ENCODE data around the gene CCZ1. TPM values are rescaled to one million over a fixed set of nuclear protein-coding genes. Genes with fewer than 3 reads are reported as not detected.
"Not testable (repeated sequence)": the region's sequence is repeated elsewhere in the genome, so short reads cannot be mapped to it uniquely, and the experiment has no call there.

CCZ1 gene
- total RNA-seq, 2 donors from 2014 or later = 121 to 138 TPM

- not testable (repeated sequence) for H3K9ac ChIP-seq (ENCODE audit: extremely low read depth, low read length, poor library complexity, severe bottlenecking); H3K27me3 Mint-ChIP-seq (ENCODE audit: insufficient read depth); H3K4me3 ChIP-seq (ENCODE audit: low read length); H3K9me3 Mint-ChIP-seq; H3K9me3 ChIP-seq (ENCODE audit: control insufficient read depth, low read length); H3K36me3 Mint-ChIP-seq (ENCODE audit: low read depth); H3K27ac Mint-ChIP-seq; DNase-seq; H3K4me1 ChIP-seq (ENCODE audit: control insufficient read depth, insufficient read depth, low read length); H3K27ac ChIP-seq (ENCODE audit: low read depth, low read length); H3K4me1 Mint-ChIP-seq; H3K27me3 ChIP-seq (ENCODE audit: control insufficient read depth, insufficient read depth, low read length, poor library complexity, severe bottlenecking); H3K4me3 Mint-ChIP-seq; H3K36me3 ChIP-seq (ENCODE audit: control insufficient read depth, insufficient read depth, low read length)
- 98 to 100% methylated on average over 2 to 3 of the region's 5 CpGs for WGBS, 2 experiments (ENCODE audit: insufficient coverage in 1 of 2, insufficient read length in 1 of 2)
These were observed 14.1 kb upstream of the CCZ1 start for GRCh38 chr7:5884431-5884830.

- DNase-seq; H3K27ac Mint-ChIP-seq; H3K9me3 ChIP-seq (ENCODE audit: control insufficient read depth, low read length); H3K4me1 ChIP-seq (ENCODE audit: control insufficient read depth, insufficient read depth, low read length); H3K27ac ChIP-seq (ENCODE audit: low read depth, low read length); H3K9ac ChIP-seq (ENCODE audit: extremely low read depth, low read length, poor library complexity, severe bottlenecking); H3K36me3 Mint-ChIP-seq (ENCODE audit: low read depth); H3K27me3 Mint-ChIP-seq (ENCODE audit: insufficient read depth); H3K4me1 Mint-ChIP-seq; H3K36me3 ChIP-seq (ENCODE audit: control insufficient read depth, insufficient read depth, low read length); H3K27me3 ChIP-seq (ENCODE audit: control insufficient read depth, insufficient read depth, low read length, poor library complexity, severe bottlenecking); H3K4me3 Mint-ChIP-seq; H3K4me3 ChIP-seq (ENCODE audit: low read length); H3K9me3 Mint-ChIP-seq: not testable (repeated sequence)
- 89 to 93% methylated on average over 5 of the region's 5 CpGs for WGBS, 2 experiments (ENCODE audit: insufficient coverage in 1 of 2, insufficient read length in 1 of 2)
These were observed 10.5 kb upstream of the CCZ1 start for GRCh38 chr7:5888021-5888420.

GRCh38 chr7:5890244-5890643, 8.3 kb upstream of the CCZ1 start:
- H3K4me1 Mint-ChIP-seq, H3K9me3 Mint-ChIP-seq: not testable (repeated sequence)
- 83% methylated on average over 2 of the region's 2 CpGs; no CpG with 5 or more reads in 1 of the 2 experiments for WGBS, 2 experiments (ENCODE audit: insufficient coverage in 1 of 2, insufficient read length in 1 of 2)

GRCh38 chr7:5892498-5892897, 6.0 kb upstream of the CCZ1 start:
- no peak overlapping the region for H3K27ac ChIP-seq (ENCODE audit: low read depth, low read length)
- H3K4me3 Mint-ChIP-seq = no peak overlapping the region
- H3K9me3 Mint-ChIP-seq = no peaks in the 10 kb centered on the region
- no peak overlapping the region for H3K9ac ChIP-seq (ENCODE audit: extremely low read depth, low read length, poor library complexity, severe bottlenecking)
- H3K9me3 ChIP-seq (ENCODE audit: control insufficient read depth, low read length) = no peaks in the 10 kb centered on the region
- H3K4me1 ChIP-seq (ENCODE audit: control insufficient read depth, insufficient read depth, low read length) = no peaks in the 10 kb centered on the region
- no peak overlapping the region for H3K27ac Mint-ChIP-seq
- H3K36me3 ChIP-seq (ENCODE audit: control insufficient read depth, insufficient read depth, low read length) = no peaks in the 10 kb centered on the region
- 95 to 99% methylated on average over 7 to 9 of the region's 9 CpGs for WGBS, 2 experiments (ENCODE audit: insufficient coverage in 1 of 2, insufficient read length in 1 of 2)
- no peak overlapping the region for H3K4me3 ChIP-seq (ENCODE audit: low read length)
- no peaks in the 10 kb centered on the region for H3K27me3 ChIP-seq (ENCODE audit: control insufficient read depth, insufficient read depth, low read length, poor library complexity, severe bottlenecking)
- DNase-seq = no peak
- no peak for TF ChIP-seq CTCF (conservative IDR thresholded peaks at IDR 0.05)
- no peaks in the 10 kb centered on the region for H3K27me3 Mint-ChIP-seq (ENCODE audit: insufficient read depth)
- no peaks in the 10 kb centered on the region for H3K4me1 Mint-ChIP-seq
- no peaks in the 10 kb centered on the region for H3K36me3 Mint-ChIP-seq (ENCODE audit: low read depth)

More at GRCh38 chr7:5890244-5890643, 8.3 kb upstream of the CCZ1 start:
- H3K27ac Mint-ChIP-seq; DNase-seq; H3K36me3 ChIP-seq (ENCODE audit: control insufficient read depth, insufficient read depth, low read length); H3K27me3 Mint-ChIP-seq (ENCODE audit: insufficient read depth); H3K9me3 ChIP-seq (ENCODE audit: control insufficient read depth, low read length); H3K4me1 ChIP-seq (ENCODE audit: control insufficient read depth, insufficient read depth, low read length); H3K27ac ChIP-seq (ENCODE audit: low read depth, low read length); H3K4me3 Mint-ChIP-seq; H3K27me3 ChIP-seq (ENCODE audit: control insufficient read depth, insufficient read depth, low read length, poor library complexity, severe bottlenecking); H3K36me3 Mint-ChIP-seq (ENCODE audit: low read depth); H3K4me3 ChIP-seq (ENCODE audit: low read length); H3K9ac ChIP-seq (ENCODE audit: extremely low read depth, low read length, poor library complexity, severe bottlenecking): not testable (repeated sequence)

- H3K36me3 Mint-ChIP-seq (ENCODE audit: low read depth); H3K36me3 ChIP-seq (ENCODE audit: control insufficient read depth, insufficient read depth, low read length); H3K9me3 Mint-ChIP-seq; H3K27me3 ChIP-seq (ENCODE audit: control insufficient read depth, insufficient read depth, low read length, poor library complexity, severe bottlenecking); H3K27me3 Mint-ChIP-seq (ENCODE audit: insufficient read depth); H3K27ac ChIP-seq (ENCODE audit: low read depth, low read length); H3K9me3 ChIP-seq (ENCODE audit: control insufficient read depth, low read length); H3K4me3 ChIP-seq (ENCODE audit: low read length); H3K4me1 Mint-ChIP-seq; H3K9ac ChIP-seq (ENCODE audit: extremely low read depth, low read length, poor library complexity, severe bottlenecking); H3K4me1 ChIP-seq (ENCODE audit: control insufficient read depth, insufficient read depth, low read length): not testable (repeated sequence)
- 72% methylated on average over 5 of the region's 13 CpGs; no CpG with 5 or more reads in 1 of the 2 experiments for WGBS, 2 experiments (ENCODE audit: insufficient coverage in 1 of 2, insufficient read length in 1 of 2)
- H3K27ac Mint-ChIP-seq = peak overlapping the region; percentile 52
- peak; percentile 70 for DNase-seq
- peak overlapping the region; percentile 63 for H3K4me3 Mint-ChIP-seq
These were observed 1.1 kb upstream of the CCZ1 start for GRCh38 chr7:5897369-5897919.

GRCh38 chr7:5903002-5903401, 4.5 kb downstream of the CCZ1 start:
- not testable (repeated sequence) for DNase-seq; H3K4me3 Mint-ChIP-seq; H3K9ac ChIP-seq (ENCODE audit: extremely low read depth, low read length, poor library complexity, severe bottlenecking); H3K4me3 ChIP-seq (ENCODE audit: low read length); H3K27ac ChIP-seq (ENCODE audit: low read depth, low read length); H3K4me1 Mint-ChIP-seq; H3K36me3 ChIP-seq (ENCODE audit: control insufficient read depth, insufficient read depth, low read length); H3K9me3 ChIP-seq (ENCODE audit: control insufficient read depth, low read length); H3K27me3 ChIP-seq (ENCODE audit: control insufficient read depth, insufficient read depth, low read length, poor library complexity, severe bottlenecking); H3K4me1 ChIP-seq (ENCODE audit: control insufficient read depth, insufficient read depth, low read length); H3K27ac Mint-ChIP-seq; H3K27me3 Mint-ChIP-seq (ENCODE audit: insufficient read depth); H3K9me3 Mint-ChIP-seq
- 96% methylated on average over 6 of the region's 6 CpGs; no CpG with 5 or more reads in 1 of the 2 experiments for WGBS, 2 experiments (ENCODE audit: insufficient coverage in 1 of 2, insufficient read length in 1 of 2)
- peaks cover 13% of the 10 kb centered on the region for H3K36me3 Mint-ChIP-seq (ENCODE audit: low read depth)

All from endodermal cell (in vitro differentiated cells).